ENCODE data around the gene SYT15.

DNA sequence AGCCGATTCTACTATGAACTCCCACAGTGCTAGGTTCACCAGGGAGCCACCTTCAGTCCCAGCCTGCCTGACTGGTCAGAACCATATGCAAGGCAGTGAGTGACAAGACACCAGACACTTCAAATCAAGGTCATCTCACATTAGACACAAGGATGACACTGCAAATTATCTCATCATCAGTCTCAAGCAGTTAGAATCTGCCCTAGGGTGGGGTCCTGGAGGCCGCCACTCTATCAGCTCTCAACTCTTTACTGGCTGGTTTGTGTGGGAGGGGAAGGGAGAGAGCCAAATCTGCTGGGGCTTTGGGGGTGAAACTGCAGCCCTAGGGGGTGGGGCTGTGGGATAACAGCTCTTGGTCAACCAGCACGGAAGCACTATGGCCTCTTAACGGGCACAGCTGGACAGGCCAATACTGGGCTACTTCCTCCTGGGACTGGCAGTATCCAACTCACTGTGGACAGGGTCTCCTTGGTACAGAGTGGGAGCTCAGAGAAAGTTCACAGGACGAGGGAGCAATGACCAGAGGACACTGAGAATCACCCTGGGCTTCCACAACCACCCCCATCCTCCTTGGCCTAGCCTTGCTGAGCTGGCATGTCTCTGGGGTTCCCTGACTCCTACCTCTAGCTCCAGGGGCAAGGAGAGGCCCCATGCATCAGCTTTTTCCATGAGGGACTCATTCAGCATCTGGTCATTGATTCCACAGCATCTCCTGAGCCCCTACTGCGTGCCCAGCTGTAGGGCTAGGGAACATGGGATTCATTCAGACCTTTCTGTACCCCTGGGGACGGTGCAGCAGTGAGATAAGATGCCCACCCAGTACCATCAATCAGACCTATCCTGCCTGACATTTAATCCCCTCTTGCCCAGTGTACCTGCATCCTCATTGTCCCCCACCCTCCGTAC is 27.9 kb upstream of the SYT15 start:
- TF ChIP-seq, protein P1, sequence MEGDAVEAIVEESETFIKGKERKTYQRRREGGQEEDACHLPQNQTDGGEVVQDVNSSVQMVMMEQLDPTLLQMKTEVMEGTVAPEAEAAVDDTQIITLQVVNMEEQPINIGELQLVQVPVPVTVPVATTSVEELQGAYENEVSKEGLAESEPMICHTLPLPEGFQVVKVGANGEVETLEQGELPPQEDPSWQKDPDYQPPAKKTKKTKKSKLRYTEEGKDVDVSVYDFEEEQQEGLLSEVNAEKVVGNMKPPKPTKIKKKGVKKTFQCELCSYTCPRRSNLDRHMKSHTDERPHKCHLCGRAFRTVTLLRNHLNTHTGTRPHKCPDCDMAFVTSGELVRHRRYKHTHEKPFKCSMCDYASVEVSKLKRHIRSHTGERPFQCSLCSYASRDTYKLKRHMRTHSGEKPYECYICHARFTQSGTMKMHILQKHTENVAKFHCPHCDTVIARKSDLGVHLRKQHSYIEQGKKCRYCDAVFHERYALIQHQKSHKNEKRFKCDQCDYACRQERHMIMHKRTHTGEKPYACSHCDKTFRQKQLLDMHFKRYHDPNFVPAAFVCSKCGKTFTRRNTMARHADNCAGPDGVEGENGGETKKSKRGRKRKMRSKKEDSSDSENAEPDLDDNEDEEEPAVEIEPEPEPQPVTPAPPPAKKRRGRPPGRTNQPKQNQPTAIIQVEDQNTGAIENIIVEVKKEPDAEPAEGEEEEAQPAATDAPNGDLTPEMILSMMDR (conservative IDR thresholded peaks at IDR 0.05; ENCODE audit: low read length) = no peak
- no peak for TF ChIP-seq EZH2phosphoT487 (IDR thresholded peaks at IDR 0.05; ENCODE audit: borderline replicate concordance)
